MV-4-11 (cell line): ENCODE data around the gene CCDC30.

ENCODE experiments used
- DNase-seq: peaks from one replicate; lab custom pipeline; 2025; lab: John Stamatoyannopoulos, UW

CCDC30 gene

GRCh38 chr1:42462828-42463763, at the start of gene CCDC30:
CCDC30 (plus strand) TSS chr1:42463286; CDS start chr1:42480552, 17,266 bp downstream.
- peak; percentile 100 for DNase-seq

GRCh38 chr1:42414551-42415496, 48.3 kb upstream of the CCDC30 start:
- no peak for DNase-seq

GRCh38 chr1:42417166-42417565, 45.9 kb upstream of the CCDC30 start:
- DNase-seq = no peak

- no peak for DNase-seq
These were observed 44.6 kb upstream of the CCDC30 start for GRCh38 chr1:42418516-42418915.

GRCh38 chr1:42419126-42419821, 43.8 kb upstream of the CCDC30 start:
- no peak for DNase-seq

GRCh38 chr1:42420121-42420520, 43.0 kb upstream of the CCDC30 start:
- no peak for DNase-seq

- DNase-seq = no peak
These were observed 42.0 kb upstream of the CCDC30 start for GRCh38 chr1:42420911-42421585.

GRCh38 chr1:42422737-42423136, 40.3 kb upstream of the CCDC30 start:
- DNase-seq = no peak

- DNase-seq = no peak
These were observed 39.4 kb upstream of the CCDC30 start for GRCh38 chr1:42423681-42424080.

- DNase-seq = no peak
These were observed 38.9 kb upstream of the CCDC30 start for GRCh38 chr1:42424201-42424600.

GRCh38 chr1:42427240-42427639, 35.8 kb upstream of the CCDC30 start:
- no peak for DNase-seq

- no peak for DNase-seq
These were observed 33.5 kb upstream of the CCDC30 start for GRCh38 chr1:42429603-42430002.

GRCh38 chr1:42430286-42431135, 32.6 kb upstream of the CCDC30 start:
- DNase-seq = no peak

- no peak for DNase-seq
These were observed 31.6 kb upstream of the CCDC30 start for GRCh38 chr1:42431514-42431913.

GRCh38 chr1:42432714-42433113, 30.4 kb upstream of the CCDC30 start:
- DNase-seq = no peak

GRCh38 chr1:42433369-42433768, 29.7 kb upstream of the CCDC30 start:
- no peak for DNase-seq

GRCh38 chr1:42434340-42434739, 28.7 kb upstream of the CCDC30 start:
- DNase-seq = no peak

GRCh38 chr1:42439940-42440339, 23.1 kb upstream of the CCDC30 start:
- no peak for DNase-seq

GRCh38 chr1:42442662-42443061, 20.4 kb upstream of the CCDC30 start:
- peak; percentile 64 for DNase-seq

- peak; percentile 12 for DNase-seq
These were observed 13.8 kb upstream of the CCDC30 start for GRCh38 chr1:42449256-42449655.
